Activated T-helper 17 cell treated with anti-CD3 and anti-CD28 coated beads, Interleukin-2, amount 50 U/mL, for 72 hours (primary cell): ENCODE data around the gene ARL14EPL. TPM values are rescaled to one million over a fixed set of nuclear protein-coding genes. Genes with fewer than 3 reads are reported as not detected.
"Not testable (repeated sequence)": the region's sequence is repeated elsewhere in the genome, so short reads cannot be mapped to it uniquely, and the experiment has no call there.

Experiments used
- ATAC-seq: fragments of 150-1000 bp; cut with Tn5 transposase; replicated peaks from 2 replicates; pipeline ENCODE4 v1.10.0; 2021; ENCODE audit warnings: mild to moderate bottlenecking, moderate library complexity
- H3K27ac Mint-ChIP-seq: one replicate; pipeline ENCODE4 v1.8.0; 2022; ENCODE audit warnings: mixed read lengths
- H3K27me3 Mint-ChIP-seq: one replicate; pipeline ENCODE4 v1.8.0; 2022; ENCODE audit warnings: mixed read lengths
- H3K36me3 Mint-ChIP-seq: one replicate; pipeline ENCODE4 v1.8.0; 2022; ENCODE audit warnings: low read depth, mild to moderate bottlenecking, mixed read lengths
- H3K4me1 Mint-ChIP-seq: one replicate; pipeline ENCODE4 v1.8.0; 2022; ENCODE audit warnings: mixed read lengths
- H3K4me3 Mint-ChIP-seq: one replicate; pipeline ENCODE4 v1.8.0; 2022; ENCODE audit warnings: mild to moderate bottlenecking, mixed read lengths
- H3K9me3 Mint-ChIP-seq: one replicate; pipeline ENCODE4 v1.8.0; 2022; ENCODE audit warnings: mixed read lengths
- total RNA-seq, 2 donors: library from RNA; stranded (reverse); gene quantifications; one replicate each; pipeline ENCODE4 v1.2.3, GENCODE V29; 2022

ARL14EPL gene
- total RNA-seq, 2 donors from 2014 or later: not detected

- Mint-ChIP-seq H3K9me3 (no peaks in the 10 kb centered on the region), H3K27ac (peak overlapping the region; percentile 3)
- ATAC-seq: peak; percentile 96
Observed at GRCh38 chr5:116076496-116076895, 44.2 kb downstream of the ARL14EPL start.

GRCh38 chr5:116078199-116078598, 45.9 kb downstream of the ARL14EPL start:
- Mint-ChIP-seq H3K27ac (no peak overlapping the region), H3K4me1 (peaks cover 17% of the 10 kb centered on the region), H3K9me3 (no peaks in the 10 kb centered on the region), H3K27me3 (peaks cover 3% of the 10 kb centered on the region), H3K36me3 (no peaks in the 10 kb centered on the region), H3K4me3 (no peak overlapping the region)
- ATAC-seq: no peak

More at GRCh38 chr5:116076496-116076895, 44.2 kb downstream of the ARL14EPL start:
- Mint-ChIP-seq H3K4me3 (peak overlapping the region; percentile 3), H3K36me3 (no peaks in the 10 kb centered on the region), H3K27me3 (peaks cover 3% of the 10 kb centered on the region), H3K4me1 (peaks cover 17% of the 10 kb centered on the region)

- H3K4me1 Mint-ChIP-seq: peaks cover 16% of the 10 kb centered on the region
- H3K27me3 Mint-ChIP-seq: no peaks in the 10 kb centered on the region
- peak; percentile 55 for ATAC-seq
- peak overlapping the region; percentile 90 for H3K4me3 Mint-ChIP-seq
- peak overlapping the region; percentile 93 for H3K27ac Mint-ChIP-seq
- H3K36me3 Mint-ChIP-seq: peaks cover 19% of the 10 kb centered on the region
- H3K9me3 Mint-ChIP-seq: no peaks in the 10 kb centered on the region
Observed at GRCh38 chr5:116084287-116084691, 52.0 kb downstream of the ARL14EPL start.

GRCh38 chr5:116084871-116085715, 52.8 kb downstream of the ARL14EPL start, which contains the start of gene COMMD10:
TSS of gene COMMD10 (plus strand) at chr5:116085025.
- Mint-ChIP-seq H3K27me3 (no peaks in the 10 kb centered on the region), H3K4me1 (peaks cover 16% of the 10 kb centered on the region), H3K9me3 (no peaks in the 10 kb centered on the region), H3K36me3 (peaks cover 24% of the 10 kb centered on the region), H3K4me3 (peak within 1 kb of the TSS; percentile 90), H3K27ac (peak within 1 kb of the TSS; percentile 93)
- ATAC-seq: peak; percentile 87

- ATAC-seq, H3K27ac Mint-ChIP-seq, H3K9me3 Mint-ChIP-seq, H3K27me3 Mint-ChIP-seq: not testable (repeated sequence)
- peak overlapping the region; percentile 90 for H3K4me3 Mint-ChIP-seq
- H3K4me1 Mint-ChIP-seq: peaks cover 16% of the 10 kb centered on the region
- peaks cover 36% of the 10 kb centered on the region for H3K36me3 Mint-ChIP-seq
Observed at GRCh38 chr5:116086309-116086708, 54.0 kb downstream of the ARL14EPL start.

GRCh38 chr5:116088062-116088461, 55.8 kb downstream of the ARL14EPL start:
- Mint-ChIP-seq H3K9me3 (no peaks in the 10 kb centered on the region), H3K4me1 (peaks cover 16% of the 10 kb centered on the region), H3K27me3 (no peaks in the 10 kb centered on the region), H3K36me3 (peaks cover 54% of the 10 kb centered on the region), H3K27ac (no peak overlapping the region), H3K4me3 (no peak overlapping the region)
- no peak for ATAC-seq

GRCh38 chr5:116090302-116090701, 58.0 kb downstream of the ARL14EPL start:
- Mint-ChIP-seq H3K27me3 (no peaks in the 10 kb centered on the region), H3K4me1 (peaks cover 9% of the 10 kb centered on the region), H3K36me3 (peaks cover 76% of the 10 kb centered on the region), H3K27ac (no peak overlapping the region), H3K4me3 (no peak overlapping the region), H3K9me3 (no peaks in the 10 kb centered on the region)
- no peak for ATAC-seq

GRCh38 chr5:116091416-116091815, 59.1 kb downstream of the ARL14EPL start:
- Mint-ChIP-seq H3K4me1 (peaks cover 5% of the 10 kb centered on the region), H3K27me3 (no peaks in the 10 kb centered on the region), H3K36me3 (peaks cover 87% of the 10 kb centered on the region), H3K4me3 (no peak overlapping the region), H3K9me3 (no peaks in the 10 kb centered on the region), H3K27ac (no peak overlapping the region)
- ATAC-seq: no peak

GRCh38 chr5:116097301-116097700, 65.0 kb downstream of the ARL14EPL start:
- peaks cover 90% of the 10 kb centered on the region for H3K36me3 Mint-ChIP-seq
- ATAC-seq: no peak
- H3K9me3 Mint-ChIP-seq: no peaks in the 10 kb centered on the region
- H3K4me3 Mint-ChIP-seq: no peak overlapping the region
- H3K27me3 Mint-ChIP-seq: no peaks in the 10 kb centered on the region
- H3K4me1 Mint-ChIP-seq: no peaks in the 10 kb centered on the region
- no peak overlapping the region for H3K27ac Mint-ChIP-seq

- Mint-ChIP-seq H3K27ac (peak overlapping the region; percentile 46), H3K9me3 (no peaks in the 10 kb centered on the region), H3K36me3 (peaks cover 89% of the 10 kb centered on the region), H3K4me1 (no peaks in the 10 kb centered on the region), H3K4me3 (no peak overlapping the region), H3K27me3 (no peaks in the 10 kb centered on the region)
- no peak for ATAC-seq
Observed at GRCh38 chr5:116098998-116099397, 66.7 kb downstream of the ARL14EPL start.

- not testable (repeated sequence) for H3K4me3 Mint-ChIP-seq, H3K27me3 Mint-ChIP-seq, H3K27ac Mint-ChIP-seq, H3K4me1 Mint-ChIP-seq, H3K9me3 Mint-ChIP-seq, ATAC-seq
- H3K36me3 Mint-ChIP-seq: peaks cover 77% of the 10 kb centered on the region
Observed at GRCh38 chr5:116104941-116105340, 72.7 kb downstream of the ARL14EPL start.

Other genes with a start within 250 kb of the ARL14EPL start
- gene CDO1, start 215.8 kb upstream of the ARL14EPL start, total RNA-seq: not detected
- 10 to 100 TPM; 49.4 to 52.7 TPM for gene ATG12, start 190.9 kb upstream of the ARL14EPL start, total RNA-seq
- gene AP3S1, start 190.5 kb upstream of the ARL14EPL start, total RNA-seq: 100 to 1,000 TPM; 114 to 253 TPM
- gene LVRN, start 70.0 kb upstream of the ARL14EPL start, total RNA-seq: 1 to 10 TPM in 1 of 2 donors, under 1 TPM in 1; 0.45 to 1.9 TPM
- 10 to 100 TPM; 17.7 to 19.1 TPM for gene COMMD10, start 52.6 kb downstream of the ARL14EPL start, total RNA-seq